GM18868 (cell line): ENCODE measurements around the gene RNF114.
"Not testable (repeated sequence)": the region's sequence is repeated elsewhere in the genome, so short reads cannot be mapped to it uniquely, and the experiment has no call there.

Source experiments
- ATAC-seq: cut with Tn5 transposase; IDR thresholded peaks from one replicate; pipeline ENCODE4 v1.9.1; 2021; ENCODE audit warnings: mild to moderate bottlenecking, moderate library complexity; ENCODE audit not compliant: unreplicated experiment

The RNF114 gene

DNA sequence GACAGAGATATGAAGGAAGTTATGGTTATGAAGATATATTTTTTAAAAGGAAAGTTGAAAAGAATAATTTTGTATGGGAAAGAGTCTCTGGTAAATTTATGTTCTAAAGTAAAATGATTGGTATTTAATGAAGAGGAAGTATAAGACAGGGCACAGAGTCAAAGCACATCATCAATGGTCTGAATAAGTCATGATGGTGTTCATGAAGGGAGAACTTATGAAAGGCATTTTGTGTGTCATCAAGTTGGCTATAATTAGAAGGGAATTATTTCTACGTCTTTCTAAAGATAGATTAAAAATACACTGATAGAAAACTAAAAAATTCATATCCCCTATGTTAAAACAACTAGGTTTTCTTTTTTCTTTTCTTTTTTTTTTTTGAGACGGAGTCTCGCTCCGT, 25.2 kb downstream of the RNF114 start:
- no peak for ATAC-seq

- ATAC-seq = no peak
Observed at GRCh38 chr20:49964964-49965780, 29.0 kb downstream of the RNF114 start.

DNA sequence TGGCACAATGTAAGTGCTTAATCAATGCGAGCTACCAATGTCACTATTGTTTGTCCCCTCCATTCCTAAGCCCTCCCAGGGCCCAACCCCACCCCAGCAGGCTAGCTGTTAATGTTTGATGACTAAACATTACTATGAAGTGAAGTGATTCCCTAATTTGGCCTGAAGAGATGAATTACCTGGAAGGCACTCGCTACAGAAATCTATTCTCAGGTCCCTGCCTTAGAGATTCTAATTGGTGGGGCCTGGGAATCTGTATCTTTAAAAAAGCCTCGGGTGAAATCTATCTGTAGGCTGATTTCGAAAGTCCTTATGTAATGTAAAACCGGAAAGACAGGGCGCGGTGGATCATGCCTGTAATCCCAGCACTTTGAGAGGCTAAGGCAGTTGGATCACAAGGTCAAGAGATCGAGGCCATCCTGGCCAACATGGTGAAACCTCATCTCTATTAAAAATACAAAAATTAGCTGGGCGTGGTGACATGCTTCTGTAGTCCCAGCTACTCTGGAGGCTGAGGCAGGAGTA, 29.6 kb downstream of the RNF114 start:
- ATAC-seq = no peak

DNA sequence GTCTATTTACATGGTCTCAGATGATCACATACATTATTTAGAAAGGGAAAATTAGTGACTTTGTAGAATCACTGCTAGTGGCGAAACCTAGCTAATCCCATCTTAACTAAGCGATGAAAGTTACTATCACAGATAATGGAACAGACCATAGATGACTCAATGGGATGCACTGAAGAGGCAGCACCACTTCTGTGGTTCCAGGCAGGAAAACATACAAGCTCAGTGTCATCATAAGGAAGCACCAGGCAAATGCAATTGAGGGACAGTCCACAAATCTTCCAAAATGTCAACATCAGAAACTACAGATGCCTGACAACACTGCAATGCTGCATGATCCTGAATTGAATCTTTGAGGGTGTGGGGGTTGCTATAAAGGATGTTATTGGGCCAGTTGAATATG, 30.7 kb downstream of the RNF114 start:
- no peak for ATAC-seq

- no peak for ATAC-seq
Observed at GRCh38 chr20:49969234-49969633, 33.0 kb downstream of the RNF114 start.

DNA sequence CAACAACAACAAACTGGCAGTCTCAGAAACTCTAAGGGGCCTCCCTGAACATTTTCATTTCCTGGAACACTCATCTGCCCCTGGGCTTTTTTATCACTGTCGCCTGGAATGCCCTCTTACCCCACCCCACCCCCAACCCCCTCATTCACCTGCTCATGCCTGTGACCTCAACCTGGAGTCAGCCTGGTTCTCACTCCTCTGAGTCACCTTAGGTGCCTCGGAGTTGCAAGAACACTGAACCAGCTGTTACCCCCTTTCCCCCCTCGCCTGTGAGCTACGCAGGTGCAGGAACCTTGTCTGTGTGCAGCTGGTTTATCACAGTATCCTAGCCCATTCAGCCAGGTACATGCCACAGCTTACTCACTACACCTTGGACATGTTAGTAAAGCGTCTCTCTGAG, 33.7 kb downstream of the RNF114 start:
- no peak for ATAC-seq

GRCh38 chr20:49970498-49970897, 34.3 kb downstream of the RNF114 start:
- ATAC-seq = no peak

- no peak for ATAC-seq
Observed at GRCh38 chr20:49973981-49974380, 37.8 kb downstream of the RNF114 start.

DNA sequence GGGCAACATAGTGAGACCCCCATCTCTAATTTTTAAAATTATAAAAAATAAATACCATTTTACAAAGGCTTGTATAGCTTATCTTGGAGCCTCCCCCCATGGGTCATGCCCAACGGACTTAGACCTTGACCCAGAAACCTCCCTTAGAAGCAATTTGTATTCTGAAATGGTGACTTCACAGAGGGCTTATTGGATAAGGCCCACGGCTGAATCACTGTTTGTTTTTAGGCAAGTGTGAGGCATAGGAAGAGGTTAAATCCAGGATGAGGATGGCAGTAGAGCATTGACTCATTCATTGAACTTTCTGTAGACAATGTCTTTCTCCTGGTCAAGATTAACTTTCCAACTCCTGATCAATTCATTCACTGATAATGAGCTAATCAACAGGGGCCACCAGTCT, 40.3 kb downstream of the RNF114 start:
- ATAC-seq = no peak

- not testable (repeated sequence) for ATAC-seq
Observed at GRCh38 chr20:49977740-49978139, 41.5 kb downstream of the RNF114 start.

DNA sequence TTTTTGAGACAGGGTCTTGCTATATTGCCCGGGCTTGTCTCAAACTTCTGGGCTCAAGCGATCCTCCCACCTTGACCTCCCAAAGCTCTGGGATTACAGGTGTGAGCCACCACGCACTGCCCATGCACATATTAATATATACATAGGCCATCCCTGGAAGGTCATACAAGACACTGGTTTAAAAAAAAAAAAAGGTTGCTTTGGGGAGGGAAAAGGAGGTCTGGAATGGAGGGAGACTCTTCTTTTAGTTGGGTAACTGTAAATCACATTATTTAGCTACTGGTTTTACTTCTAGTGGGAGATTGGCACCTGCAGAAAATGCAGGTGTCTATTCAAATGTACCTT, 42.5 kb downstream of the RNF114 start:
- no peak for ATAC-seq

DNA sequence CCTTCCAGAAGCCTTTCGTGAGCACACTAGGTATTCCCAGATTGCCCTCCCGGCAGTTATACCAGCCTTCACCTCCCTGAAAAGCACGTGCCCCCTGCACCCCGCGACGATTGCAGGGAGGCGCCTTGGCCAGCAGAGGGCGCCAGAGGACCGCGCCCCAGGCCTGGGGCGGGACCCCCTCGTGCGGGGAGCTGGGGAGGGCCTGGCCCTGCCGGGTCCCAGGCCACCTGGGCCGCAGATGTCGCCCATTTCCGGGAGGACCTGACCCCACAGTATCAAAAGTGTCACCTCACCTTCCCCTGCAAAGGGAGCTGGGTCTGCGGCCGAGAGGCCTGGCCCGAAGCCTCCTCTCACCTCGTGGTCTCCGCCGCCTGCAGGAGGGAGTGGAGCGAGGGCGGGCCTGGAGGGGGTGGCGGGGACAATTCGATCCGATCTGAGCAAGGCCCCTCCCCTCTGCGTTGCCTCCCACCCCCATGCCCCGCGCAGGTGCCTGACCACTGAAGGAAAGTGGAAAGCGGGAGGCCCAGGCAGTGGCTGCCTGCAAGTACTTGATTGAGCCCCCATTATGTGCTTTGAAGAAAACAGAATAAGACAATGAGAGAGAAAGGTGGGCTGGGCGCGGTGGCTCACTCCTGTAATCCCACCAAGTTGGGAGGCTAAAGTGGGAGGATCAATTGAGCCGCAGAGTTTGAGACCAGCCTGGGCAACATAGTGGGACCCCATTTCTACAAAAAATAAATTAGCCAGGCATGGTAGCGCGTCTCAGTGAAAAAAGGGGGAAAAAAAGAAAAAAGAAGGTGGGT, 43.0 kb downstream of the RNF114 start:
- ATAC-seq = no peak

DNA sequence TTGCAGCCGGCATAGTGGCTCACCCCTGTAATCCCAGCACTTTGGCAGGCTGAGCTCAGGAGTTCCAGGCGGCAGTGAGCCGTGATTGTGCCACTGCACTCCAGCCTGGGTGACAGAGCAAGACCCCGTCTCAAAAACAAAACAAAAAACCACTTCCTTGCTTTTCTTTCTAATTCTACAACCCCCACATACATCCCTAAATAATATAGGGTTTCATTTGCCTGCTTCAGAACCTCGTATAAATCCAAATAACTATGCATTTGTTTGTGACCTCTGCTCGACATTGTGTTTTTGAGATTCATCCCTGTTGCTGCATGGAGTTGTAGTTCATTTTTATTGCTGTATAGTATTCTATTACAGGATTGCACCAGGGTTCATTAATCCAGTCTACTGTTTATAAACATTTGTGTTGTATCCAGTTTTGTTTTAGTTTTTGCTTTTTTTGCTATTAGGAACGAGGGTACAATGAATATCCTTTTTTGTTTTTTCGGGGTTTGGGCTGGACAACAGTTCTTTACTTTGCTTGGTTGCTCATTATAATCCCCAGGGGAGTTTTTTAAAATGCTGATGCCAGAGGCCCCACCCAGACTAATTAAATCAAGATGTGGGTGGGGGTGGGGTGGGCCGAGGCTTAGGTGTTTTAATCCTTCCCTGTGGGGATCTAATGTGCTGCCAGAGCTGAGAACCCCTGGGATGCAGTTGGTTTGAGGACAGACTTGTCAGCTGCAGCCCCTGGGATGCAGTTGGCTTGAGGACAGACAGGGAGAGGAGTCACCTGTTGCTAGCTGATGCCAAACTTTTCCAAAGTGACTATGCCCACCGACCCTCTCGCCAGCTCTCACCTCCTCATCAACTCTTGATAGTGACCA, 44.2 kb downstream of the RNF114 start:
- no peak for ATAC-seq

GRCh38 chr20:49981218-49982071, 45.2 kb downstream of the RNF114 start:
- ATAC-seq = no peak

DNA sequence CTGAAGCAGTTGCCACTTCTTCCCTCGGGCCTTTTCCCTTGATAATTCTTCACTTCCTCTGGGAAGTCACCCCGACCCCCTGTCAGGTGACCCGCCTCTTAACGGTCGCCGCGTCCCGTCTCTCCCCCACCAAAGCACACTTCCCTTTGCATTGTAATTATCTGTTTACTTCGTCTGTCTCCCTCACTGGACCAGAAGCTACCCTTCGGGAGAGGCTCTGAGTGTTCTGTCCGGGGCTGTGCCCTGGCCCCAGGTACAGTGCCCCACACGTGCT, 45.8 kb downstream of the RNF114 start:
- no peak for ATAC-seq

DNA sequence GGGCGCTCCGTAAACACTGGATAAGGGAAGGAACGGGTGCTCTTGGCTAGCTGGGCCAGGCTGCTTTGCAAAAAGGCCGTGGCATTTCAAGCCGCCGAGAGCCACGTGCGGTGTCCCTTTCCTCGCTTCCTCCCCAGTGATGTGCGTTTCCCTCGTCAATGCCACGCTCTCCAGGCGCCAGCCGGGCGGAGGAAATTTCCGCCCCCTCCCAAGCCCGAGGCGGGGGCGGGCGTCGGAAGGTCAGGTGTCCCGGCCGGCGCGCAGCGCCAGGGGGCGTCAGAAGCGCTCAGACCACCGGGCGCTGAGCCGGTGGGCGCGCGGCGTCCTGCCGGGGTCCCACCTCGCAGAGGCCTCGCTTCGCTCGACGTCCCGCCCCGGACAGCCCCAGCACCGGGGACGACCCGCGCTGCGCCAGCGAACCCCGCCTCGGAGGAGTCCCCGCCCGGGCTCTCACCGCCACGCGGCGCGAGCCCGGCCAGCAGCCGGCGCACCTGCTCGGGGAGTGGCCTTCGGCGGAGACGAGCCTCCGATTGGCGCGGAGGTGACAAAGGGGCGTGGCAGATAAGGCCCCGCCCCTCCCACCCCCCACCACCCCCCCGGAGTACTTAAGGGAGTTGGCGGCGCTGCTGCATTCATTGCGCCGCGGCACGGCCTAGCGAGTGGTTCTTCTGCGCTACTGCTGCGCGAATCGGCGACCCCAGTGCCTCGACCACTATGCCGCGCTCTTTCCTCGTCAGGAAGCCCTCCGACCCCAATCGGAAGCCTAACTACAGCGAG, 46.3 kb downstream of the RNF114 start, which contains the start of gene SNAI1:
Gene SNAI1, plus strand, starts transcription at position 635 of the 777 bp plus-strand sequence. Its CDS starts 80 bp downstream, at position 715.
- ATAC-seq = peak; percentile 80

DNA sequence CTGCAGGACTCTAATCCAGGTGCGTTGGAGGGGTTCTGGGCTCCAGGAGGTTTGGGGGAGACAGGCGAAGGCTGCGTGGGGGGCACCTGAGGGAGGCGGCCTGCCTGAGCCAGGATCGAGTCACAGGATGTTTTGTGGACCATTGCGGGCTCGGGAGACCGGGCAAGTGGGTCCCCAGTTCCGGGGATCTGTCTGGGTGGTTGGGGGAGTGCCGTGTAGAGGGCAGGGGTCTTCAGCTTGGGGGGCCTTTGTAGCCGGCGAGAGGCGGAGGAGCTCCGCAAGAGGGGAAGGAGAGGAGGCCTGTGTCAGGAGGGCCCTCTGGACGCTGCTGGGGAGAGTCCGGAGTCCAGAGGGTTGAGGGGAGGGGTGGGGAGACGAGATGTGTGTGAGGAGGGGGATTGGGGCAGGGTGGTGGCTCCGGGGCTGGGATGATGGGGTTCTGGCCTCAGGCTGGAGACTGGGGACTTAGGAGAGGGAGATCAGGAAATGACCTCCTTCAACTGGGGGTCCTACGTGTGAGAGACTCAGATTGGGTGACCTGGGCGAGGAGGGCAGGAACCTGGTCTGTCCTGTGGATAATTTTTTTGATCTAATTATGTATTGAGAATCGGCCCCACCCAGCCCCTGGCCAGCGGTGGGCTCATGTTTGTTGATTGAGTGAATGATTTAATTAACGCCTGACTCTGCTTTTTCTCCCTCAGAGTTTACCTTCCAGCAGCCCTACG, 47.1 kb downstream of the RNF114 start:
- no peak for ATAC-seq

DNA sequence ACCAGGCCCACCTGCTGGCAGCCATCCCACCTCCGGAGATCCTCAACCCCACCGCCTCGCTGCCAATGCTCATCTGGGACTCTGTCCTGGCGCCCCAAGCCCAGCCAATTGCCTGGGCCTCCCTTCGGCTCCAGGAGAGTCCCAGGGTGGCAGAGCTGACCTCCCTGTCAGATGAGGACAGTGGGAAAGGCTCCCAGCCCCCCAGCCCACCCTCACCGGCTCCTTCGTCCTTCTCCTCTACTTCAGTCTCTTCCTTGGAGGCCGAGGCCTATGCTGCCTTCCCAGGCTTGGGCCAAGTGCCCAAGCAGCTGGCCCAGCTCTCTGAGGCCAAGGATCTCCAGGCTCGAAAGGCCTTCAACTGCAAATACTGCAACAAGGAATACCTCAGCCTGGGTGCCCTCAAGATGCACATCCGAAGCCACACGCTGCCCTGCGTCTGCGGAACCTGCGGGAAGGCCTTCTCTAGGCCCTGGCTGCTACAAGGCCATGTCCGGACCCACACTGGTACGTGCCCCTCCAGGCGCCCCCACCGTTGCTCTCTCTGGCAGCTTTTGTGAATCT, 47.7 kb downstream of the RNF114 start:
- no peak for ATAC-seq
